HepG2 (cell line): ENCODE measurements around the gene NLGN3. TPM values are rescaled to one million over a fixed set of nuclear protein-coding genes. Genes with fewer than 3 reads are reported as not detected.

Experiments used
- ATAC-seq: fragments of 200-7000 bp; cut with Tn5 transposase; 3 replicates; pipeline ENCODE4 v1.9.1; 2020; ENCODE audit warnings: mild to moderate bottlenecking, moderate library complexity
- BruUV-seq: library from RNA; stranded (reverse); fragments of 400-500 nt; replicated peaks from 2 replicates; lab custom pipeline; 2021; lab: Mats Ljungman, UMichigan
- CTCF ChIA-PET: fragments of 300-600 bp; formaldehyde crosslinking; extraction: SDS; loops from one replicate; lab custom pipeline; 2021; ENCODE audit warnings: low total read pairs, inconsistent platforms, low intra/inter-chr PET ratio; lab: Yijun Ruan, JAX
- POLR2A ChIA-PET: fragments of 350-600 bp; sonication (Branson Sonifier 250); formaldehyde crosslinking; loops from one replicate; lab custom pipeline; 2020; ENCODE audit warnings: antibody characterized with exemption, inconsistent platforms; lab: Yijun Ruan, JAX
- DNase-seq: peaks from one replicate; pipeline ENCODE4 v3.0.0-alpha.2; 2015; ENCODE audit warnings: low spot score
- FAIRE-seq: peaks from 3 replicates; lab custom pipeline; 2011; peaks lifted over from hg19 to GRCh38; lab: Jason Lieb, UNC
- H2AFZ ChIP-seq: one replicate; pipeline ENCODE4 v1.6.1; 2011; ENCODE audit warnings: low read length, inconsistent platforms
- H3K27ac ChIP-seq: fragments of 300-600 bp; 3 replicates; pipeline ENCODE4 v1.8.0; 2011; ENCODE audit warnings: mixed run types, mild to moderate bottlenecking, mixed read lengths, low read length, inconsistent platforms; ENCODE audit not compliant: insufficient read depth; ENCODE audit errors: extremely low read length
- H3K27me3 ChIP-seq, 2 experiments: fragments of 200-600 bp in 1 of 2; 2 replicates in 1 of 2; 3 replicates in 1 of 2; pipeline versions ENCODE4 v1.6.0 to v1.8.0; 2011; ENCODE audit warnings: low read length in 2 of 2, mild to moderate bottlenecking in 2 of 2, moderate library complexity in 2 of 2, inconsistent platforms in 1 of 2; ENCODE audit not compliant: insufficient read depth in 2 of 2, control insufficient read depth in 1 of 2
- H3K36me3 ChIP-seq, 2 experiments: fragments of 200-600 bp in 1 of 2; replicated peaks in 1 of 2; 2 replicates in 1 of 2; 3 replicates in 1 of 2; pipeline versions ENCODE4 v1.5.1 to v1.8.0; 2011; ENCODE audit warnings: low read length in 2 of 2, inconsistent platforms in 1 of 2; ENCODE audit not compliant: insufficient read depth in 2 of 2, control insufficient read depth in 1 of 2
- H3K4me1 ChIP-seq: 2 replicates; pipeline ENCODE4 v1.5.1; 2012; ENCODE audit warnings: low read length, inconsistent platforms; ENCODE audit not compliant: insufficient read depth
- H3K4me2 ChIP-seq: 2 replicates; pipeline ENCODE4 v1.6.0; 2011; ENCODE audit warnings: low read depth, low read length, inconsistent platforms
- H3K4me3 ChIP-seq, 3 experiments: fragments of 200-600 bp in 1 of 3; sonication (generic), shearing (Covaris generic) in 1 of 3; replicated peaks in 1 of 3; 2 replicates each; pipeline ENCODE4 v1.5.1; 2011 to 2016; ENCODE audit warnings: low read length in 3 of 3, inconsistent platforms in 2 of 3, low read depth in 2 of 3, mild to moderate bottlenecking in 2 of 3, control low read depth in 1 of 3, mixed read lengths in 1 of 3; ENCODE audit not compliant: insufficient read depth in 1 of 3
- H3K79me2 ChIP-seq: one replicate; pipeline ENCODE4 v1.6.1; 2011; ENCODE audit warnings: low read length, inconsistent platforms; ENCODE audit not compliant: insufficient read depth
- H3K9ac ChIP-seq: 2 replicates; pipeline ENCODE4 v1.6.0; 2011; ENCODE audit warnings: mild to moderate bottlenecking, low read depth, low read length, inconsistent platforms; ENCODE audit not compliant: insufficient read depth
- H3K9me3 ChIP-seq: 2 replicates; pipeline ENCODE4 v1.5.1; 2012; ENCODE audit warnings: mild to moderate bottlenecking, low read length
- H4K20me1 ChIP-seq: 2 replicates; pipeline ENCODE4 v1.6.0; 2011; ENCODE audit warnings: inconsistent platforms, mild to moderate bottlenecking, low read length, moderate library complexity; ENCODE audit not compliant: insufficient read depth
- AHDC1 ChIP-seq: sonication (generic); formaldehyde crosslinking; IDR thresholded peaks from 2 replicates; pipeline ENCODE4 v1.5.1; 2020; ENCODE audit warnings: mild to moderate bottlenecking, missing genetic modification reagents, borderline replicate concordance
- ARID2 ChIP-seq: sonication (generic); formaldehyde crosslinking; IDR thresholded peaks from 2 replicates; pipeline ENCODE4 v1.8.1; 2022; ENCODE audit warnings: mild to moderate bottlenecking, missing genetic modification reagents, borderline replicate concordance
- EP300 ChIP-seq, 3 experiments: sonication (generic) in 1 of 3; formaldehyde crosslinking in 1 of 3; IDR thresholded peaks; 2 replicates each; pipeline versions ENCODE4 v1.5.1 to v1.6.1; 2011 to 2020; ENCODE audit warnings: low read depth in 2 of 3, low read length in 2 of 3, borderline replicate concordance in 1 of 3, improper control_type of control experiment in 1 of 3, mild to moderate bottlenecking in 1 of 3, missing genetic modification reagents in 1 of 3, moderate library complexity in 1 of 3
- HDAC1 ChIP-seq: sonication (generic); formaldehyde crosslinking; IDR thresholded peaks from 2 replicates; pipeline ENCODE4 v1.5.1; 2020; ENCODE audit warnings: mild to moderate bottlenecking, missing genetic modification reagents
- PRDM15 ChIP-seq: sonication (generic); formaldehyde crosslinking; IDR thresholded peaks from 2 replicates; pipeline ENCODE4 v1.4.0; 2020; ENCODE audit warnings: missing genetic modification reagents
- SOX13 ChIP-seq, 3 experiments: fragments of 450-650 bp in 1 of 3; sonication (generic) in 1 of 3; formaldehyde crosslinking in 1 of 3; IDR thresholded peaks in 2 of 3; conservative IDR thresholded peaks in 1 of 3; 2 replicates each; pipeline versions ENCODE4 v1.5.0 to v1.6.1; 2016 to 2020; ENCODE audit warnings: antibody characterized with exemption in 1 of 3, mild to moderate bottlenecking in 1 of 3, missing compliant biosample characterization in 1 of 3, missing genetic modification reagents in 1 of 3, moderate library complexity in 1 of 3
- SP5 ChIP-seq: IDR thresholded peaks from 2 replicates; pipeline ENCODE4 v1.6.1; 2016; ENCODE audit warnings: low read depth, borderline replicate concordance
- TAF1 ChIP-seq: sonication (generic); formaldehyde crosslinking; IDR thresholded peaks from 2 replicates; pipeline ENCODE4 v1.4.0; 2020; ENCODE audit warnings: missing genetic modification reagents
- TBX2 ChIP-seq: sonication (generic); formaldehyde crosslinking; IDR thresholded peaks from 2 replicates; pipeline ENCODE4 v1.5.0; 2020; ENCODE audit warnings: missing genetic modification reagents, mild to moderate bottlenecking, borderline replicate concordance
- ZFY ChIP-seq: sonication (generic); formaldehyde crosslinking; IDR thresholded peaks from 2 replicates; pipeline ENCODE4 v1.4.0; 2020; ENCODE audit warnings: missing genetic modification reagents
- ZNF121 ChIP-seq: sonication (generic); formaldehyde crosslinking; IDR thresholded peaks from 2 replicates; pipeline ENCODE4 v1.5.0; 2020; ENCODE audit warnings: mild to moderate bottlenecking, missing genetic modification reagents
- ZNF263 ChIP-seq: sonication (generic); formaldehyde crosslinking; IDR thresholded peaks from 2 replicates; pipeline ENCODE4 v1.4.0; 2020; ENCODE audit warnings: missing genetic modification reagents
- WGBS: methylation state at CpG from one replicate; pipeline ENCODE4 v1.1.6; 2017; ENCODE audit warnings: low lambda C conversion rate; 5-methylcytosine and 5-hydroxymethylcytosine counted together
- in situ Hi-C: cut with HindIII; loops from 2 replicates; pipeline ENCODE4 v1.10.0; 2017; ENCODE audit warnings: low pct_unique_long_range_greater_than_20kb; ENCODE audit not compliant: extremely low pct_ligation_motif_present
- intact Hi-C: fragments of 100-400 bp; cut with micrococcal nuclease; formaldehyde crosslinking; loops from one replicate; pipeline ENCODE4 v1.10.0; 2022; ENCODE audit not compliant: unreplicated experiment
- polyA plus RNA-seq, 8 experiments: library from polyadenylated mRNA; depleted of rRNA in 3 of 8; stranded (reverse) in 7 of 8; unstranded in 1 of 8; fragments of >200 nt; fragmentation: Illumina TruSeq in 4 of 8; extraction: Trizol in 4 of 8; gene quantifications; 2 replicates each; pipeline versions ENCODE4 v1.2.1 to v1.2.3, GENCODE V29; 2011 to 2016; ENCODE audit warnings: low read depth in 4 of 8, missing spikeins in 1 of 8, mixed read lengths in 1 of 8; ENCODE audit not compliant: insufficient read depth in 1 of 8
- total RNA-seq, 5 experiments: library from RNA; depleted of rRNA; stranded (reverse); fragments of >200 nt; fragmentation: Illumina TruSeq; extraction: Trizol; gene quantifications; 2 replicates each; pipeline ENCODE4 v1.2.3, GENCODE V29; 2016; ENCODE audit warnings: low read depth in 1 of 5

The NLGN3 gene
- total and polyA plus RNA-seq, 2 of the 13 experiments (the other 11 are each of a cell fraction or from before 2014, with no cell fraction given): 0.04 to 0.16 TPM

DNA sequence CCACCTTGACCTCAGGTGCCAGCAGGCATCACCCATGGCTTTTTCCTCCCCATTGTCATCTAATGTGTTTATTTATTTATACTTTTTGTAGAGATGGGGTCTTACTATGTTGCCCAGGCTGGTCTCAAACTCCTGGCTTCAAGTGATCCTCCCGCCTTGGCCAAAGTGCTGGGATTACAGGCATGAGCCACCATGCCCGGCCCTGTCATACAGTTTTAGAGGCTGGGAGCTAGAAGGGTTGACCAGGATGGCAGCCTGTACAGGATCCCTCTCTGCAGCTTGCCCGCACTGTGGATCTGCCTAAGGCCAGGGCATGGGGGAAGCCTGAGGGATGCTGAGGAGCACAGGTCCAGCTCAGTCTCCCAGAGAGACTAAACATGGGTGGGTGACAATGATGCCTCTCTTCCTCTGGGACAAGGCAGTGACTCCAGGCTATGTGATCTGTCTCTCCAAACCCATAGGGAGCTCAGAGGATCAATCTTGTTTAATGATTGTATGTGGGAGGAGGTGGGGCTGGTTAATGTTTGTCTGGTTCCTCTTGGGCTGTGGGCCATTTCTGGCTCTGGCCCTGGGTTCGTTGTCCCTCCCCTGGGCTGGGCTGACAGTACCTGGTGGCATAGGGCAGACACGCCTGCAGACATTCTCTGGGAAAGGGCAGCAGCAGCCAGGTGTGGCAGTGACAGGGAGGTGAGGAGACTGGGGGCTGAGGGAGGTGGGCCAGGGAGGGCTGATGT, 70.1 kb downstream of the NLGN3 start:
- Histone ChIP-seq H3K27me3 (no peaks in the 10 kb centered on the region; a peak in 1 of 5 replicates), H3K4me1 (peaks cover 47% of the 10 kb centered on the region), H3K9ac (peak overlapping the region; percentile 82), H3K4me2 (peak overlapping the region; percentile 82), H3K79me2 (peaks cover 24% of the 10 kb centered on the region), H3K27ac (peak overlapping the region; percentile 91), H3K9me3 (no peaks in the 10 kb centered on the region), H4K20me1 (no peaks in the 10 kb centered on the region), H3K36me3 (no peaks in the 10 kb centered on the region), H2AFZ (no peak overlapping the region), H3K4me3 (peak overlapping the region; percentile 76 to 79 (median 78))
- peak; percentile 95 for FAIRE-seq
- CTCF ChIA-PET: no interaction called here
- intact Hi-C loops: loop anchor here (5.0 kb wide), 1 partner anchor 32 kb away; no protein-coding TSS in a partner anchor
- peak; percentile 90 for DNase-seq
- in situ Hi-C loops: no loop called here
- ATAC-seq: peak; percentile 92
- POLR2A ChIA-PET: interaction anchor here (0.7 to 5.5 kb wide), 12 partner anchors 9 to 152 kb away, joined by 3 to 140 read pairs (median 8); partner anchors contain the start of genes GJB1, MED12, NONO and TAF1
- no TSS peak for BruUV-seq
- WGBS: 0% methylated on average over 2 of the region's 5 CpGs
- TF ChIP-seq TBX2 (CRISPR knock-in tag) (peak; percentile 72), HDAC1 (CRISPR knock-in tag) (peak; percentile 66), EP300 (IDR thresholded peaks at IDR 0.05; ENCODE audit: low read depth in 2 of 2, low read length in 2 of 2) (0 out of 4 replicates have a peak, but pooled peaks of 1 of the 2 experiments have one; percentile 7), EP300 (CRISPR knock-in tag; IDR thresholded peaks at IDR 0.05; ENCODE audit: borderline replicate concordance) (no peak), PRDM15 (CRISPR knock-in tag) (0 out of 2 replicates have a peak, but pooled peaks have one; percentile 9), AHDC1 (CRISPR knock-in tag) (0 out of 2 replicates have a peak, but pooled peaks have one; percentile 34), SP5 (peak; percentile 51; the same call in 1 of the 2 replicates), TAF1 (CRISPR knock-in tag) (peak; percentile 80), SOX13 (IDR thresholded peaks at IDR 0.05) (no peak), SOX13 (CRISPR knock-in tag; conservative IDR thresholded peaks at IDR 0.05 in 1 of 2, IDR thresholded peaks at IDR 0.05 in 1 of 2) (peak in 1 of 2 experiments; percentile 38; a peak in 2 of 4 replicates), ARID2 (CRISPR knock-in tag) (no peak), ZFY (CRISPR knock-in tag) (peak; percentile 50; the same call in 1 of the 2 replicates), ZNF121 (CRISPR knock-in tag) (peak; percentile 91), ZNF263 (CRISPR knock-in tag) (peak; percentile 11; the same call in 1 of the 2 replicates)
